SU-DHL-6 (cell line): ENCODE data around the gene RIN1.

Experiments used
- H2AFZ ChIP-seq: fragments of 200-600 bp; sonication (generic); 2 replicates; pipeline ENCODE4 v1.6.1; 2014; ENCODE audit warnings: low read depth, mild to moderate bottlenecking, moderate library complexity, mixed read lengths, antibody characterized with exemption, low read length; ENCODE audit not compliant: severe bottlenecking
- H3F3A ChIP-seq: fragments of 200-600 bp; shearing (Covaris generic); 2 replicates; pipeline ENCODE4 v1.6.0; 2016; ENCODE audit warnings: antibody characterized with exemption, mild to moderate bottlenecking; ENCODE audit not compliant: insufficient read depth
- H3K27ac ChIP-seq: fragments of 200-600 bp; sonication (generic); 2 replicates; pipeline ENCODE4 v1.5.1; 2016; ENCODE audit warnings: low read depth, mild to moderate bottlenecking, low read length, moderate library complexity, mixed read lengths
- H3K27me3 ChIP-seq: fragments of 200-600 bp; sonication (generic), shearing (Covaris generic); 2 replicates; pipeline ENCODE4 v1.6.0; 2014; ENCODE audit warnings: mild to moderate bottlenecking, low read length
- H3K36me3 ChIP-seq: fragments of 200-600 bp; sonication (generic); 2 replicates; pipeline ENCODE4 v1.6.1; 2014; ENCODE audit warnings: mild to moderate bottlenecking, low read length, mixed read lengths
- H3K4me2 ChIP-seq: fragments of 300-600, 200-600 bp; shearing (Covaris generic), sonication (generic); 2 replicates; pipeline ENCODE4 v1.6.0; 2014; ENCODE audit warnings: low read length, low read depth, mild to moderate bottlenecking; ENCODE audit not compliant: poor library complexity, severe bottlenecking
- H3K4me3 ChIP-seq: fragments of 200-600 bp; sonication (generic); 2 replicates; pipeline ENCODE4 v1.5.1; 2014; ENCODE audit warnings: antibody characterized with exemption, low read length, mild to moderate bottlenecking, mixed read lengths; ENCODE audit not compliant: insufficient read depth, poor library complexity, severe bottlenecking
- H3K79me2 ChIP-seq: fragments of 200-600 bp; sonication (generic); 2 replicates; pipeline ENCODE4 v1.6.1; 2014; ENCODE audit warnings: mild to moderate bottlenecking, low read length, moderate library complexity; ENCODE audit not compliant: insufficient read depth
- H3K9ac ChIP-seq: fragments of 200-600 bp; sonication (generic); 2 replicates; pipeline ENCODE4 v1.7.0; 2014; ENCODE audit warnings: mild to moderate bottlenecking, low read length
- H3K9me2 ChIP-seq: fragments of 200-600 bp; sonication (generic); replicated peaks from 2 replicates; pipeline ENCODE4 v1.6.1; 2014; ENCODE audit warnings: low read length; ENCODE audit not compliant: insufficient read depth
- H3K9me3 ChIP-seq: fragments of 200-600 bp; sonication (generic); 2 replicates; pipeline ENCODE4 v1.6.1; 2014; ENCODE audit warnings: low read length, mixed read lengths; ENCODE audit not compliant: insufficient read depth
- H4K20me1 ChIP-seq: fragments of 200-600 bp; sonication (generic); 2 replicates; pipeline ENCODE4 v1.6.1; 2014; ENCODE audit warnings: low read depth, mild to moderate bottlenecking, antibody characterized with exemption, low read length, moderate library complexity, mixed read lengths
- EZH2phosphoT487 ChIP-seq: fragments of 200-600 bp; sonication (generic), shearing (Covaris generic); conservative IDR thresholded peaks from 2 replicates; pipeline ENCODE4 v1.6.1; 2018; ENCODE audit warnings: mild to moderate bottlenecking, antibody characterized with exemption, low read length, moderate library complexity, mixed read lengths
- TF ChIP-seq, protein P1 (sequence below): fragments of 200-600 bp; sonication (generic); IDR thresholded peaks from one replicate; pipeline ENCODE4 v1.5.1; 2017; ENCODE audit warnings: antibody characterized with exemption, mild to moderate bottlenecking, low read length, moderate library complexity; ENCODE audit not compliant: insufficient read depth, poor library complexity, severe bottlenecking

RIN1 gene

DNA sequence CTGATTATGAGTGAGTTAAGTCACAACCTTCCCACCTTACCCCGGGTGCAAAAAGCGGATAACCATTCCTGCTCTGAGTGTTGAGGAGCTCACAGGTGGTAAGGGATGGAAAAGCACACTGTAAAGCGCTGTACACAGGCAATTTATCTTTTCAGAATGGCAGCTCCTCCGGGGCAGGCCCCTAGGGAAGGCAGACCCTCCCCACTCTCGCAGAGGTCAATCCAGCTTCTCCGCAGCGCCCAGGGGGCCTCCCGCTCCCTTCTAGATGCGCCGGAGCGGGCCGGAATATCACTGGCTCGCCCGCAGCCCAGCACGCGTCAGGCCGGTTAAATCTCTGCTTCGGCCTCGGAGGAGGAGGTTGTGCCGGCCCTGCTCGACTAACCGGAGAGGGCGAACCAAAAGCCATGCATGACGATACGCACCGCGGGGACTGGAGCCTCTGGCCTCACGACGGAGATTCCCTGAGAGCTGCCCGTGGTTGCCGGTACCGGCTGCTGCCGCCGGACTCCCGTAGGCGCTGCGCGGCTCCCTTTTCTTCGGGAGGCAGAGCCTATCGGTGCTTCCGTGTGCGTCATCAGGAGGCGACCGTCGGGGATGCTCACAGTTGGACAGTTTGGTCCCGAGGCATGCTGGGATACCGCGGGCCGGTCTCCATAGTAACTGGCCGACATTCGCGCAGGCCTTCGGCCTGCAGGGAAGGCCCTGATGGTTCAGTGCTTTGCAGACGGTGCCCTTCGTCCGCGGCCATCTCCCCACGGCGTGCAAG, 8.5 kb upstream of the RIN1 start, which contains the start of gene BRMS1:
Gene BRMS1 (minus strand): TSS at position 555 of the 766 bp plus-strand sequence. CDS start 2,870 bp downstream, outside the sequence.
- H3K27me3 ChIP-seq = no peaks in the 10 kb centered on the region
- H3F3A ChIP-seq = peaks cover 16% of the 10 kb centered on the region
- no peaks in the 10 kb centered on the region for H4K20me1 ChIP-seq
- peak within 1 kb of the TSS; percentile 2; the same call in 1 of the 2 replicates for H3K27ac ChIP-seq
- peak within 1 kb of the TSS; percentile 83 for H3K9ac ChIP-seq
- H2AFZ ChIP-seq = peak within 1 kb of the TSS; percentile 79
- H3K9me3 ChIP-seq = no peaks in the 10 kb centered on the region
- peak within 1 kb of the TSS; percentile 97 for H3K4me3 ChIP-seq
- peak within 1 kb of the TSS; percentile 92 for H3K4me2 ChIP-seq
- H3K36me3 ChIP-seq = no peaks in the 10 kb centered on the region
- no peaks in the 10 kb centered on the region for H3K9me2 ChIP-seq
- no peak for TF ChIP-seq EZH2phosphoT487
- TF ChIP-seq, protein P1, sequence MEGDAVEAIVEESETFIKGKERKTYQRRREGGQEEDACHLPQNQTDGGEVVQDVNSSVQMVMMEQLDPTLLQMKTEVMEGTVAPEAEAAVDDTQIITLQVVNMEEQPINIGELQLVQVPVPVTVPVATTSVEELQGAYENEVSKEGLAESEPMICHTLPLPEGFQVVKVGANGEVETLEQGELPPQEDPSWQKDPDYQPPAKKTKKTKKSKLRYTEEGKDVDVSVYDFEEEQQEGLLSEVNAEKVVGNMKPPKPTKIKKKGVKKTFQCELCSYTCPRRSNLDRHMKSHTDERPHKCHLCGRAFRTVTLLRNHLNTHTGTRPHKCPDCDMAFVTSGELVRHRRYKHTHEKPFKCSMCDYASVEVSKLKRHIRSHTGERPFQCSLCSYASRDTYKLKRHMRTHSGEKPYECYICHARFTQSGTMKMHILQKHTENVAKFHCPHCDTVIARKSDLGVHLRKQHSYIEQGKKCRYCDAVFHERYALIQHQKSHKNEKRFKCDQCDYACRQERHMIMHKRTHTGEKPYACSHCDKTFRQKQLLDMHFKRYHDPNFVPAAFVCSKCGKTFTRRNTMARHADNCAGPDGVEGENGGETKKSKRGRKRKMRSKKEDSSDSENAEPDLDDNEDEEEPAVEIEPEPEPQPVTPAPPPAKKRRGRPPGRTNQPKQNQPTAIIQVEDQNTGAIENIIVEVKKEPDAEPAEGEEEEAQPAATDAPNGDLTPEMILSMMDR = no peak
- peaks cover 17% of the 10 kb centered on the region for H3K79me2 ChIP-seq

DNA sequence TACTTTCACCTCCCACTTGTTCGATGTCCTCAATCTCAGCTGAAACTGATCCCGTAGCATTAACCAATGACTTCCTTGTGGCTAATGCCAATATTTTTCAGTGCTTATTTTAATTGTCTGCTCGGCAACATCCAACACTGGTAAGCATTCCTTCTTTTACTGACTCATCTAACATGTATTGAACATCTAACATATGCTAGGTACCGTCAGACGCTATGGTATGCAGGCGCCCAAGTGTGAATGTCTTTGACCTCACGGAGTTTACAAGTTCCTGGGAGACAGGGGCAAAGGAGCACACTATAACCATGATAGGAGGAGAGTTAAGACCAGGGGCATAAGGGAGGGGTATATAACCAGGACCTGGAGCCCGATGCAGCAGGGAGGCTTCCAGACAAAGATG, 6.9 kb upstream of the RIN1 start:
- no peaks in the 10 kb centered on the region for H3K27me3 ChIP-seq
- H3K4me2 ChIP-seq = peak overlapping the region; percentile 92
- no peak for TF ChIP-seq EZH2phosphoT487
- TF ChIP-seq, protein P1 = no peak
- no peaks in the 10 kb centered on the region for H3K9me2 ChIP-seq
- H3K9me3 ChIP-seq = no peaks in the 10 kb centered on the region
- no peak overlapping the region for H3K9ac ChIP-seq
- no peaks in the 10 kb centered on the region for H3K36me3 ChIP-seq
- no peak overlapping the region for H3K27ac ChIP-seq
- no peak overlapping the region for H3K4me3 ChIP-seq
- peaks cover 17% of the 10 kb centered on the region for H3K79me2 ChIP-seq
- H3F3A ChIP-seq = peaks cover 12% of the 10 kb centered on the region
- H4K20me1 ChIP-seq = no peaks in the 10 kb centered on the region
- no peak overlapping the region for H2AFZ ChIP-seq

DNA sequence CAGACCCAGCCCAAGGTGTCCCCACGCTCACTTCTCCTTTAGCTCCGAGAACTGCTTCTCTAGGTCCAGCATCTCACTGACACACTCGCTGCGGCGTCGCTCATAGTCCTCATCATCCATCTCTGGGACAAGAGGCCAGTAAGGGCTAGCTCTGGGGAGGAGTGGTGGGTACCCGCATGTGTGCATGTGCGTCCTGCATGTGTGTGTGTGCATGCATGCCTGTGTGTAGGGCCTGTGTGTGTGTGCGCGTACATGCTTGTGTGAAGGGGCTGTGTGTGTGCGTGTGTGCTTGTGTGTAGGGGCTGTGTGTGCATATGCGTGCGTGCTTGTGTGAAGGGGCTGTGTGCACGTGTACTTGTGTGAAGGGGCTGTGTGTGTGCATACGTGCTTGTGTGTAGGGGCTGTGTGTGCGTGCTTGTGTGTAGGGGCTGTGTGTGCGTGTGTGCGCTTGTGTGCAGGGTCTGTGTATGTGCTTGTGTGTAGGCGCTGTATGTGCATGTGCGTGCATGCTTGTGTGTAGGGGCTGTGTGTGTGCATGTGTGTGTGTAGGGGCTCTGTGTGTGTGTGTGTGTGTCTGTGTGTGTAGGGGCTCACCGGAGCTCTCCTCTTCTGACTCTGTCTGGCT, 5.4 kb upstream of the RIN1 start:
- Histone ChIP-seq H3K9ac (no peak overlapping the region), H3K4me3 (no peak overlapping the region), H3K36me3 (no peaks in the 10 kb centered on the region)

More for the DNA sequence above, 5.4 kb upstream of the RIN1 start:
- Histone ChIP-seq H3K4me2 (no peak overlapping the region), H4K20me1 (no peaks in the 10 kb centered on the region), H3K9me3 (no peaks in the 10 kb centered on the region), H3K9me2 (no peaks in the 10 kb centered on the region), H2AFZ (no peak overlapping the region), H3K27ac (no peak overlapping the region), H3K79me2 (peaks cover 17% of the 10 kb centered on the region), H3K27me3 (no peaks in the 10 kb centered on the region), H3F3A (peaks cover 12% of the 10 kb centered on the region)
- TF ChIP-seq, protein P1 = no peak
- no peak for TF ChIP-seq EZH2phosphoT487
